ENCODE results near the gene KCTD2. TPM values are rescaled to one million over a fixed set of nuclear protein-coding genes. Genes with fewer than 3 reads are reported as not detected.

Gene KCTD2
- total RNA-seq, 1 donor from 2014 or later: 17.2 TPM

GRCh38 chr17:75084039-75084660 is 37.1 kb downstream of the KCTD2 start:
- no peak for TF ChIP-seq POLR2AphosphoS5 (IDR thresholded peaks at IDR 0.05; ENCODE audit: insufficient read depth in 1 of 2, low read depth in 1 of 2)
- TF ChIP-seq POLR2A (IDR thresholded peaks at IDR 0.05): no peak
- TF ChIP-seq CTCF (IDR thresholded peaks at IDR 0.05): no peak
- Histone ChIP-seq H3K9me3 (no peaks in the 10 kb centered on the region), H3K27ac (no peak overlapping the region), H3K36me3 (no peaks in the 10 kb centered on the region), H3K27me3 (no peaks in the 10 kb centered on the region), H3K4me3 (no peak overlapping the region), H3K4me1 (peaks cover 33% of the 10 kb centered on the region)
- intact Hi-C loops (cut with DNase I): no loop called here
- no peak for DNase-seq (ENCODE audit: extremely low spot score in 2 of 2)

GRCh38 chr17:75086496-75087181 is 39.6 kb downstream of the KCTD2 start:
- H3K36me3 ChIP-seq: no peaks in the 10 kb centered on the region
- peak overlapping the region; percentile 94 for H3K27ac ChIP-seq
- H3K4me1 ChIP-seq: peaks cover 47% of the 10 kb centered on the region
- no peak for TF ChIP-seq CTCF (IDR thresholded peaks at IDR 0.05)
- no peak for TF ChIP-seq POLR2A (IDR thresholded peaks at IDR 0.05)
- TF ChIP-seq POLR2AphosphoS5 (IDR thresholded peaks at IDR 0.05; ENCODE audit: insufficient read depth in 1 of 2, low read depth in 1 of 2): no peak
- no peak for DNase-seq (ENCODE audit: extremely low spot score in 2 of 2)
- no peaks in the 10 kb centered on the region for H3K27me3 ChIP-seq
- no peaks in the 10 kb centered on the region for H3K9me3 ChIP-seq
- intact Hi-C loops (cut with DNase I): no loop called here
- H3K4me3 ChIP-seq: peak overlapping the region; percentile 76 to 80

- H3K36me3 ChIP-seq: no peaks in the 10 kb centered on the region
- peak overlapping the region; percentile 94 for H3K27ac ChIP-seq
- peak overlapping the region; percentile 76 to 80 for H3K4me3 ChIP-seq
- no peak for DNase-seq (ENCODE audit: extremely low spot score in 2 of 2)
- H3K4me1 ChIP-seq: peaks cover 52% of the 10 kb centered on the region
- no peaks in the 10 kb centered on the region for H3K27me3 ChIP-seq
- intact Hi-C loops (cut with DNase I): no loop called here
- H3K9me3 ChIP-seq: no peaks in the 10 kb centered on the region
- TF ChIP-seq CTCF (IDR thresholded peaks at IDR 0.05) (no peak), POLR2AphosphoS5 (IDR thresholded peaks at IDR 0.05; ENCODE audit: insufficient read depth in 1 of 2, low read depth in 1 of 2) (no peak), POLR2A (IDR thresholded peaks at IDR 0.05) (no peak)
These were observed 40.1 kb downstream of the KCTD2 start for GRCh38 chr17:75087182-75087557.

GRCh38 chr17:75087558-75088453 is 40.8 kb downstream of the KCTD2 start, which contains the start of gene SLC16A5:
TSS of gene SLC16A5 (plus strand) at chr17:75087954. CDS start at chr17:75093637, 5,683 bp downstream.
- TF ChIP-seq CTCF (IDR thresholded peaks at IDR 0.05) (no peak), POLR2AphosphoS5 (IDR thresholded peaks at IDR 0.05; ENCODE audit: insufficient read depth in 1 of 2, low read depth in 1 of 2) (peak; percentile 38 to 76), POLR2A (IDR thresholded peaks at IDR 0.05) (peak in 1 of 2 donors; percentile 48)
- peak in 1 of 2 donors; percentile 96 for DNase-seq (ENCODE audit: extremely low spot score in 2 of 2)
- Histone ChIP-seq H3K27me3 (no peaks in the 10 kb centered on the region), H3K27ac (peak within 1 kb of the TSS; percentile 94), H3K9me3 (no peaks in the 10 kb centered on the region), H3K36me3 (no peaks in the 10 kb centered on the region), H3K4me3 (peak within 1 kb of the TSS; percentile 76 to 80), H3K4me1 (peaks cover 58% of the 10 kb centered on the region)
- intact Hi-C loops (cut with DNase I): no loop called here

All from vagina (tissue), 2 donors.